ENCODE measurements around the gene CADM2. TPM values are rescaled to one million over a fixed set of nuclear protein-coding genes. Genes with fewer than 3 reads are reported as not detected.

CADM2 gene
- total RNA-seq, 1 experiment from 2014 or later, result 10.9 TPM

- DNase-seq, result no peak
- H3K27me3 ChIP-seq (ENCODE audit: insufficient read depth, low read length), result no peaks in the 10 kb centered on the region
- H2BK20ac ChIP-seq (ENCODE audit: low read depth, low read length, poor library complexity, severe bottlenecking), result no peak overlapping the region
- H3K27ac ChIP-seq (ENCODE audit: insufficient read length, low read depth, low read length), result no peak overlapping the region
- H4K8ac ChIP-seq (replicated peaks; ENCODE audit: insufficient read length, low read depth, low read length), result no peak overlapping the region
- H3K9ac ChIP-seq (ENCODE audit: extremely low read depth, insufficient read length, low read length), result no peak overlapping the region
- peaks cover 2 to 8% (median 2%) of the 10 kb centered on the region in 3 experiments; a peak in 5 of 7 replicates for H3K36me3 Mint-ChIP-seq (ENCODE audit: insufficient read depth in 1 of 3, low read depth in 3 of 3)
- no peaks in the 10 kb centered on the region for H3K27me3 Mint-ChIP-seq (ENCODE audit: low read depth)
- H3K56ac ChIP-seq (ENCODE audit: insufficient read length, low read depth, low read length), result no peak overlapping the region
- no peaks in the 10 kb centered on the region for H3K4me1 ChIP-seq (ENCODE audit: insufficient read depth, low read length)
- no peak overlapping the region for H2AFZ ChIP-seq (ENCODE audit: low read length)
- H3K4me3 Mint-ChIP-seq, result no peak overlapping the region
- no peak overlapping the region for H2BK12ac ChIP-seq (ENCODE audit: insufficient read length, low read depth, low read length)
- H3K4ac ChIP-seq (ENCODE audit: low read depth, low read length), result no peak overlapping the region
- H3K9me3 Mint-ChIP-seq, result peaks cover 4 to 6% of the 10 kb centered on the region in 2 experiments; a peak in 2 of 5 replicates
- H4K91ac ChIP-seq (ENCODE audit: insufficient read length, low read depth, low read length), result no peak overlapping the region
- H3K4me1 Mint-ChIP-seq, result 0 out of 4 replicates have a peak, but pooled peaks cover 0 to 5% of the 10 kb centered on the region in 2 experiments
- H3K18ac ChIP-seq (ENCODE audit: insufficient read length, low read depth, low read length), result no peak overlapping the region
- H2BK120ac ChIP-seq (ENCODE audit: low read depth, low read length, poor library complexity, severe bottlenecking), result no peak overlapping the region
- no peaks in the 10 kb centered on the region for H4K20me1 ChIP-seq (ENCODE audit: control insufficient read depth, insufficient read depth, insufficient read length)
- H2AK5ac ChIP-seq (ENCODE audit: insufficient read length, low read length), result no peak overlapping the region
- TF ChIP-seq, protein P1, sequence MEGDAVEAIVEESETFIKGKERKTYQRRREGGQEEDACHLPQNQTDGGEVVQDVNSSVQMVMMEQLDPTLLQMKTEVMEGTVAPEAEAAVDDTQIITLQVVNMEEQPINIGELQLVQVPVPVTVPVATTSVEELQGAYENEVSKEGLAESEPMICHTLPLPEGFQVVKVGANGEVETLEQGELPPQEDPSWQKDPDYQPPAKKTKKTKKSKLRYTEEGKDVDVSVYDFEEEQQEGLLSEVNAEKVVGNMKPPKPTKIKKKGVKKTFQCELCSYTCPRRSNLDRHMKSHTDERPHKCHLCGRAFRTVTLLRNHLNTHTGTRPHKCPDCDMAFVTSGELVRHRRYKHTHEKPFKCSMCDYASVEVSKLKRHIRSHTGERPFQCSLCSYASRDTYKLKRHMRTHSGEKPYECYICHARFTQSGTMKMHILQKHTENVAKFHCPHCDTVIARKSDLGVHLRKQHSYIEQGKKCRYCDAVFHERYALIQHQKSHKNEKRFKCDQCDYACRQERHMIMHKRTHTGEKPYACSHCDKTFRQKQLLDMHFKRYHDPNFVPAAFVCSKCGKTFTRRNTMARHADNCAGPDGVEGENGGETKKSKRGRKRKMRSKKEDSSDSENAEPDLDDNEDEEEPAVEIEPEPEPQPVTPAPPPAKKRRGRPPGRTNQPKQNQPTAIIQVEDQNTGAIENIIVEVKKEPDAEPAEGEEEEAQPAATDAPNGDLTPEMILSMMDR (conservative IDR thresholded peaks at IDR 0.05), result no peak
- no peaks in the 10 kb centered on the region for H3K79me2 ChIP-seq (ENCODE audit: insufficient read depth, low read length)
- H3K79me1 ChIP-seq (ENCODE audit: insufficient read depth, low read depth, low read length, poor library complexity, severe bottlenecking), result no peaks in the 10 kb centered on the region
- H3K4me2 ChIP-seq (ENCODE audit: insufficient read depth, insufficient read length, low read length), result no peak overlapping the region
- H3K23me2 ChIP-seq (ENCODE audit: insufficient read length, low read depth, low read length, poor library complexity, severe bottlenecking), result no peaks in the 10 kb centered on the region
- no peak overlapping the region for H2BK15ac ChIP-seq (ENCODE audit: low read depth, low read length)
- H2BK5ac ChIP-seq (ENCODE audit: insufficient read length, low read length), result no peak overlapping the region
- H3K14ac ChIP-seq (ENCODE audit: insufficient read depth, low read length), result no peak overlapping the region
- H3T11ph ChIP-seq (ENCODE audit: low read length), result no peak overlapping the region
- no peak overlapping the region for H3K23ac ChIP-seq (ENCODE audit: insufficient read length, low read depth, low read length)
- no peaks in the 10 kb centered on the region for H3K9me3 ChIP-seq (ENCODE audit: control insufficient read depth, low read depth, low read length)
- H3K27ac Mint-ChIP-seq, result no peak overlapping the region
- H4K5ac ChIP-seq (ENCODE audit: insufficient read length, low read depth, low read length), result no peak overlapping the region
These were observed 329.5 kb downstream of the CADM2 start for GRCh38 chr3:85288257-85288656.

Data from H9 (cell line).